HepG2 (cell line): ENCODE measurements around the gene ALK. TPM values are rescaled to one million over a fixed set of nuclear protein-coding genes. Genes with fewer than 3 reads are reported as not detected.
A peak's percentile ranks its signal among the peaks of the same experiment; 100 is the strongest.

Source experiments
- ATAC-seq: fragments of 200-7000 bp; cut with Tn5 transposase; 3 replicates; pipeline ENCODE4 v1.9.1; 2020; ENCODE audit warnings: mild to moderate bottlenecking, moderate library complexity
- BruUV-seq: library from RNA; stranded (reverse); fragments of 400-500 nt; replicated peaks from 2 replicates; lab custom pipeline; 2021; lab: Mats Ljungman, UMichigan
- CTCF ChIA-PET: fragments of 300-600 bp; formaldehyde crosslinking; extraction: SDS; loops from one replicate; lab custom pipeline; 2021; ENCODE audit warnings: low total read pairs, inconsistent platforms, low intra/inter-chr PET ratio; lab: Yijun Ruan, JAX
- POLR2A ChIA-PET: fragments of 350-600 bp; sonication (Branson Sonifier 250); formaldehyde crosslinking; loops from one replicate; lab custom pipeline; 2020; ENCODE audit warnings: antibody characterized with exemption, inconsistent platforms; lab: Yijun Ruan, JAX
- DNase-seq: peaks from one replicate; pipeline ENCODE4 v3.0.0-alpha.2; 2015; ENCODE audit warnings: low spot score
- FAIRE-seq: peaks from 3 replicates; lab custom pipeline; 2011; peaks lifted over from hg19 to GRCh38; lab: Jason Lieb, UNC
- H2AFZ ChIP-seq: one replicate; pipeline ENCODE4 v1.6.1; 2011; ENCODE audit warnings: low read length, inconsistent platforms
- H3K27ac ChIP-seq: fragments of 300-600 bp; 3 replicates; pipeline ENCODE4 v1.8.0; 2011; ENCODE audit warnings: mixed run types, mild to moderate bottlenecking, mixed read lengths, low read length, inconsistent platforms; ENCODE audit not compliant: insufficient read depth; ENCODE audit errors: extremely low read length
- H3K27me3 ChIP-seq, 2 experiments: fragments of 200-600 bp in 1 of 2; 2 replicates in 1 of 2; 3 replicates in 1 of 2; pipeline versions ENCODE4 v1.6.0 to v1.8.0; 2011; ENCODE audit warnings: low read length in 2 of 2, mild to moderate bottlenecking in 2 of 2, moderate library complexity in 2 of 2, inconsistent platforms in 1 of 2; ENCODE audit not compliant: insufficient read depth in 2 of 2, control insufficient read depth in 1 of 2
- H3K36me3 ChIP-seq, 2 experiments: fragments of 200-600 bp in 1 of 2; replicated peaks in 1 of 2; 2 replicates in 1 of 2; 3 replicates in 1 of 2; pipeline versions ENCODE4 v1.5.1 to v1.8.0; 2011; ENCODE audit warnings: low read length in 2 of 2, inconsistent platforms in 1 of 2; ENCODE audit not compliant: insufficient read depth in 2 of 2, control insufficient read depth in 1 of 2
- H3K4me1 ChIP-seq: 2 replicates; pipeline ENCODE4 v1.5.1; 2012; ENCODE audit warnings: low read length, inconsistent platforms; ENCODE audit not compliant: insufficient read depth
- H3K4me2 ChIP-seq: 2 replicates; pipeline ENCODE4 v1.6.0; 2011; ENCODE audit warnings: low read depth, low read length, inconsistent platforms
- H3K4me3 ChIP-seq, 3 experiments: fragments of 200-600 bp in 1 of 3; sonication (generic), shearing (Covaris generic) in 1 of 3; replicated peaks in 1 of 3; 2 replicates each; pipeline ENCODE4 v1.5.1; 2011 to 2016; ENCODE audit warnings: low read length in 3 of 3, inconsistent platforms in 2 of 3, low read depth in 2 of 3, mild to moderate bottlenecking in 2 of 3, control low read depth in 1 of 3, mixed read lengths in 1 of 3; ENCODE audit not compliant: insufficient read depth in 1 of 3
- H3K79me2 ChIP-seq: one replicate; pipeline ENCODE4 v1.6.1; 2011; ENCODE audit warnings: low read length, inconsistent platforms; ENCODE audit not compliant: insufficient read depth
- H3K9ac ChIP-seq: 2 replicates; pipeline ENCODE4 v1.6.0; 2011; ENCODE audit warnings: mild to moderate bottlenecking, low read depth, low read length, inconsistent platforms; ENCODE audit not compliant: insufficient read depth
- H3K9me3 ChIP-seq: 2 replicates; pipeline ENCODE4 v1.5.1; 2012; ENCODE audit warnings: mild to moderate bottlenecking, low read length
- H4K20me1 ChIP-seq: 2 replicates; pipeline ENCODE4 v1.6.0; 2011; ENCODE audit warnings: inconsistent platforms, mild to moderate bottlenecking, low read length, moderate library complexity; ENCODE audit not compliant: insufficient read depth
- ATF7 ChIP-seq, 2 experiments: fragments of 450-650 bp in 1 of 2; sonication (generic) in 1 of 2; formaldehyde crosslinking in 1 of 2; IDR thresholded peaks; 2 replicates each; pipeline versions ENCODE4 v1.4.0 to v1.6.1; 2016 to 2020; ENCODE audit warnings: antibody characterized with exemption in 1 of 2, mild to moderate bottlenecking in 1 of 2, missing genetic modification reagents in 1 of 2
- CREB1 ChIP-seq, 2 experiments: fragments of 450-650 bp in 1 of 2; IDR thresholded peaks; 2 replicates each; pipeline ENCODE4 v1.6.1; 2016 to 2017; ENCODE audit warnings: control low read depth in 1 of 2, mild to moderate bottlenecking in 1 of 2, missing compliant biosample characterization in 1 of 2, missing genetic modification characterization in 1 of 2
- FLYWCH1 ChIP-seq: sonication (generic); formaldehyde crosslinking; IDR thresholded peaks from 2 replicates; pipeline ENCODE4 v1.8.1; 2023; ENCODE audit warnings: mild to moderate bottlenecking, missing genetic modification reagents
- HDAC6 ChIP-seq: fragments of 200-600 bp; sonication (generic); IDR thresholded peaks from 2 replicates; pipeline ENCODE4 v1.7.0; 2017; ENCODE audit warnings: mild to moderate bottlenecking, antibody characterized with exemption, low read length, low read depth
- NKX3-1 ChIP-seq: sonication (generic); formaldehyde crosslinking; IDR thresholded peaks from 2 replicates; pipeline ENCODE4 v1.5.0; 2020; ENCODE audit warnings: missing genetic modification reagents
- SIX4 ChIP-seq: sonication (generic); formaldehyde crosslinking; IDR thresholded peaks from 2 replicates; pipeline ENCODE4 v1.4.0; 2020; ENCODE audit warnings: missing genetic modification reagents
- SMAD3 ChIP-seq: sonication (generic); formaldehyde crosslinking; IDR thresholded peaks from 2 replicates; pipeline ENCODE4 v1.4.0; 2020; ENCODE audit warnings: missing genetic modification reagents
- U2AF1 ChIP-seq: fragments of 200-400 bp; formaldehyde crosslinking; optimal IDR thresholded peaks from 2 replicates; pipeline ENCODE3; 2017; ENCODE audit warnings: mild to moderate bottlenecking, low read depth, low read length
- ZNF3 ChIP-seq: IDR thresholded peaks from 2 replicates; pipeline ENCODE4 v1.7.0; 2017; ENCODE audit warnings: inconsistent platforms
- ZNF335 ChIP-seq: sonication (generic); formaldehyde crosslinking; IDR thresholded peaks from 2 replicates; pipeline ENCODE4 v1.4.0; 2020; ENCODE audit warnings: missing genetic modification reagents
- ZNF616 ChIP-seq: sonication (generic); formaldehyde crosslinking; IDR thresholded peaks from 2 replicates; pipeline ENCODE4 v1.5.0; 2020; ENCODE audit warnings: low read depth, mild to moderate bottlenecking, missing genetic modification reagents
- in situ Hi-C: cut with HindIII; loops from 2 replicates; pipeline ENCODE4 v1.10.0; 2017; ENCODE audit warnings: low pct_unique_long_range_greater_than_20kb; ENCODE audit not compliant: extremely low pct_ligation_motif_present
- intact Hi-C: fragments of 100-400 bp; cut with micrococcal nuclease; formaldehyde crosslinking; loops from one replicate; pipeline ENCODE4 v1.10.0; 2022; ENCODE audit not compliant: unreplicated experiment
- polyA plus RNA-seq, 8 experiments: library from polyadenylated mRNA; depleted of rRNA in 3 of 8; stranded (reverse) in 7 of 8; unstranded in 1 of 8; fragments of >200 nt; fragmentation: Illumina TruSeq in 4 of 8; extraction: Trizol in 4 of 8; gene quantifications; 2 replicates each; pipeline versions ENCODE4 v1.2.1 to v1.2.3, GENCODE V29; 2011 to 2016; ENCODE audit warnings: low read depth in 4 of 8, missing spikeins in 1 of 8, mixed read lengths in 1 of 8; ENCODE audit not compliant: insufficient read depth in 1 of 8
- total RNA-seq, 5 experiments: library from RNA; depleted of rRNA; stranded (reverse); fragments of >200 nt; fragmentation: Illumina TruSeq; extraction: Trizol; gene quantifications; 2 replicates each; pipeline ENCODE4 v1.2.3, GENCODE V29; 2016; ENCODE audit warnings: low read depth in 1 of 5
- TF ChIP-seq, protein P1 (sequence below): IDR thresholded peaks from 2 replicates; pipeline ENCODE4 v1.6.1; 2016; ENCODE audit warnings: low read depth, borderline replicate concordance

ALK gene
- total and polyA plus RNA-seq, 2 of the 13 experiments (the other 11 are each of a cell fraction or from before 2014, with no cell fraction given): not detected

DNA sequence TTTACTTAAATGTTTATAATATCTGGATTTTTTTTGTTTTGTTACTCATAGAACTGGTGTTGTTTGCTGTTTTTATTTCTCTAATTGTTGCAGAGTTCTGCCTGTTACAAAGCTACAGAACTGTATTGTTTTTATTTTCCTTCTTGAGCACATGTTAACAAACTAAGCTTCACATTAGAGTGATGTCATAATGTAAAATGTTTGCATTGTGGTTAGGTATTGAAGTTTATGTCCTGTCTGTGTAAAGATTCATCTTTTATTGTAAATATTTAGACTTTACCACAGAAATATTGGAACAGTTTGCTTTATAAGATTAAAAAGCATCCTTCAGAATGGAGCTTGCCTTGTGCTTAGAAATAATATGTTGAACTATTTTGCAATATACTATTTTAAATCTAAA is 738.5 kb downstream of the ALK start:
- Histone ChIP-seq H4K20me1 (no peaks in the 10 kb centered on the region), H3K9me3 (no peaks in the 10 kb centered on the region), H3K36me3 (no peaks in the 10 kb centered on the region), H3K4me1 (no peaks in the 10 kb centered on the region), H3K4me2 (no peak overlapping the region), H3K79me2 (no peaks in the 10 kb centered on the region), H3K9ac (no peak overlapping the region), H3K4me3 (no peak overlapping the region), H3K27ac (no peak overlapping the region), H2AFZ (no peak overlapping the region), H3K27me3 (no peaks in the 10 kb centered on the region; a peak in 1 of 5 replicates)
- no peak for FAIRE-seq
- in situ Hi-C loops (no loop called here), intact Hi-C loops (no loop called here)
- ATAC-seq: no peak
- POLR2A ChIA-PET: no interaction called here
- BruUV-seq: no TSS peak
- TF ChIP-seq, protein P1, sequence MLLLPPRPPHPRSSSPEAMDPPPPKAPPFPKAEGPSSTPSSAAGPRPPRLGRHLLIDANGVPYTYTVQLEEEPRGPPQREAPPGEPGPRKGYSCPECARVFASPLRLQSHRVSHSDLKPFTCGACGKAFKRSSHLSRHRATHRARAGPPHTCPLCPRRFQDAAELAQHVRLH (CRISPR knock-in tag): no peak
- peak; percentile 75 for TF ChIP-seq ATF7 (IDR thresholded peaks at IDR 0.05)
- TF ChIP-seq ATF7 (CRISPR knock-in tag; IDR thresholded peaks at IDR 0.05): no peak
- no peak for TF ChIP-seq SMAD3 (CRISPR knock-in tag)
- TF ChIP-seq HDAC6: no peak
- no peak for TF ChIP-seq ZNF3 (CRISPR knock-in tag)
- no peak for TF ChIP-seq NKX3-1 (CRISPR knock-in tag)
- 0 out of 2 replicates have a peak, but pooled peaks have one; percentile 10 for TF ChIP-seq CREB1 (IDR thresholded peaks at IDR 0.05)
- TF ChIP-seq CREB1 (CRISPR knock-in tag; IDR thresholded peaks at IDR 0.05): no peak
- TF ChIP-seq ZNF335: no peak
- no peak for TF ChIP-seq FLYWCH1 (CRISPR knock-in tag)
- TF ChIP-seq SIX4 (CRISPR knock-in tag): no peak
- TF ChIP-seq U2AF1: no peak
- no peak for TF ChIP-seq ZNF616 (CRISPR knock-in tag)
- no peak for DNase-seq
- CTCF ChIA-PET: no interaction called here
